Measurements from ENCODE around the gene LMNA. TPM values are rescaled to one million over a fixed set of nuclear protein-coding genes. Genes with fewer than 3 reads are reported as not detected.

Gene LMNA
- 1,358 and 1,418 TPM in 2 replicates for total RNA-seq

DNA sequence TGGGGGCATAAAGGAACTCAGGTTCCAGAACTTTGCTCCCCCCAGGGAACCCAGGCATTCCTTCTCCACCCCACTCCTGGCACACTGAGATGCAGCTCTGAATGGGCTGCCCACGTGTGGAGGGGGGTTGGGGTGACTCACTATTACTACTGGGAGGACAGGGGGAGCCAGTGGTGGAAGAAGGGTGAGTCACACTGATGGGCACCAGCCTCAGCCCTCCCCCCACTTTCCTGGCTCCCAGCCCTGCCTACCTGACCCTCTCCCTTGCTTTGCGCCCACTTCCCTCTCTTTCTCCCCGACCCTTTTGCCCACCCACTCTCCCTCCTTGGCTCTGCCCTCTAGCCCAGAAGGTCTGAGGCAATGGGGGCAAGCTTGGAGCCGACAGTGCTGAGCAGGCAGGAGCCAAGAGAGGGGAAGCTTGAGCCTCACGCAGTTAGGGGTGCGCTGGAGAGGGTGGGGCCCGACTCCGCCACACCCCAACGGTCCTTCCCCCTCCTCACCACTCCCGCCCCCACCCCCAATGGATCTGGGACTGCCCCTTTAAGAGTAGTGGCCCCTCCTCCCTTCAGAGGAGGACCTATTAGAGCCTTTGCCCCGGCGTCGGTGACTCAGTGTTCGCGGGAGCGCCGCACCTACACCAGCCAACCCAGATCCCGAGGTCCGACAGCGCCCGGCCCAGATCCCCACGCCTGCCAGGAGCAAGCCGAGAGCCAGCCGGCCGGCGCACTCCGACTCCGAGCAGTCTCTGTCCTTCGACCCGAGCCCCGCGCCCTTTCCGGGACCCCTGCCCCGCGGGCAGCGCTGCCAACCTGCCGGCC is at the start of gene LMNA:
Gene LMNA, plus strand, starts transcription at position 611 of the 818 bp plus-strand sequence. CDS start 208 bp downstream, outside the sequence.

GRCh38 chr1:156082309-156083091 is 32.0 kb upstream of the LMNA start, which contains the start of gene MEX3A:
Gene MEX3A, minus strand, starts transcription at chr1:156082465. Its CDS starts 467 bp downstream, at chr1:156081998.

GRCh38 chr1:156153362-156153761 is 38.9 kb downstream of the LMNA start, which contains the start of gene SEMA4A:
Gene SEMA4A, plus strand, starts transcription at chr1:156153585. Its CDS starts 994 bp downstream, at chr1:156154579.

Other genes starting within 250 kb of the LMNA start
- gene RIT1, start 203.4 kb upstream of the LMNA start, total RNA-seq, result 16.0 and 16.2 TPM in 2 replicates
- 23.1 and 33.4 TPM in 2 replicates for gene KHDC4, start 180.3 kb upstream of the LMNA start, total RNA-seq
- gene RXFP4, start 173.1 kb upstream of the LMNA start, total RNA-seq, result not detected in 2 replicates
- gene ARHGEF2, start 136.2 kb upstream of the LMNA start, total RNA-seq, result 100 and 171 TPM in 2 replicates
- 261 and 358 TPM in 2 replicates for gene SSR2, start 93.8 kb upstream of the LMNA start, total RNA-seq
- gene UBQLN4, start 60.9 kb upstream of the LMNA start, total RNA-seq, result 14.3 and 22.5 TPM in 2 replicates
- gene LAMTOR2, start 59.9 kb upstream of the LMNA start, total RNA-seq, result 36.4 and 50.7 TPM in 2 replicates
- gene RAB25, start 53.6 kb upstream of the LMNA start, total RNA-seq, result not detected in 2 replicates
- gene MEX3A, start 32.2 kb upstream of the LMNA start, total RNA-seq, result 0.73 and 1.2 TPM in 2 replicates
- 0.37 and 0.98 TPM in 2 replicates for gene SEMA4A, start 38.9 kb downstream of the LMNA start, total RNA-seq
- gene SLC25A44, start 79.4 kb downstream of the LMNA start, total RNA-seq, result 12.1 and 17.0 TPM in 2 replicates
- 26.2 and 37.5 TPM in 2 replicates for gene PMF1, start 98.3 kb downstream of the LMNA start, total RNA-seq
- gene BGLAP, start 127.5 kb downstream of the LMNA start, total RNA-seq, result 0.37 and 0.39 TPM in 2 replicates
- 0.37 and 0.59 TPM in 2 replicates for gene PAQR6, start 133.3 kb downstream of the LMNA start, total RNA-seq
- gene SMG5, start 168.1 kb downstream of the LMNA start, total RNA-seq, result 27.6 and 44.8 TPM in 2 replicates
- 1.5 and 2.3 TPM in 2 replicates for gene TMEM79, start 169.6 kb downstream of the LMNA start, total RNA-seq
- 54.3 and 69.4 TPM in 2 replicates for gene GLMP, start 181.0 kb downstream of the LMNA start, total RNA-seq
- gene VHLL, start 184.6 kb downstream of the LMNA start, total RNA-seq, result 0.39 TPM in 1 of 2 replicates, not detected in the other
- gene CCT3, start 223.6 kb downstream of the LMNA start, total RNA-seq, result 481 and 491 TPM in 2 replicates
- 0.20 and 0.37 TPM in 2 replicates for gene TSACC, start 223.8 kb downstream of the LMNA start, total RNA-seq